Upper lobe of right lung (tissue), 1 donor: ENCODE data around the gene OR10C1. TPM values are rescaled to one million over a fixed set of nuclear protein-coding genes. Genes with fewer than 3 reads are reported as not detected.

Experiments used
- ATAC-seq: fragments of 200-7000 bp; cut with Tn5 transposase; one replicate; pipeline ENCODE4 v1.9.1; 2020; ENCODE audit warnings: mild to moderate bottlenecking, moderate library complexity
- DNase-seq: peaks from one replicate; pipeline ENCODE4 v3.0.0-alpha.2; 2020
- H3K27ac ChIP-seq: fragments of 200-600 bp; one replicate; pipeline ENCODE4 v1.8.0; 2022
- H3K27me3 ChIP-seq: fragments of 200-600 bp; one replicate; pipeline ENCODE4 v1.8.0; 2022; ENCODE audit warnings: mild to moderate bottlenecking
- H3K36me3 ChIP-seq: fragments of 200-600 bp; one replicate; pipeline ENCODE4 v1.8.0; 2022
- H3K4me1 ChIP-seq: fragments of 200-600 bp; one replicate; pipeline ENCODE4 v1.8.0; 2022
- H3K4me3 ChIP-seq: fragments of 200-600 bp; one replicate; pipeline ENCODE4 v1.8.0; 2022; ENCODE audit warnings: mild to moderate bottlenecking
- H3K9me3 ChIP-seq: fragments of 200-600 bp; one replicate; pipeline ENCODE4 v1.8.0; 2022
- intact Hi-C: fragments of 100-400 bp; cut with DNase I; formaldehyde crosslinking; loops from one replicate; pipeline ENCODE4 v1.11.0; 2022
- total RNA-seq: library from RNA; stranded (reverse); fragmentation: NEBNext Ultra II Directional; extraction: Animal tissue kit (Norgen Biotek cat#: 25700); gene quantifications from one replicate; pipeline ENCODE4 v1.2.1, GENCODE V29; 2021
- TF ChIP-seq, protein P1 (sequence below): fragments of 200-600 bp; IDR thresholded peaks from one replicate; pipeline ENCODE4 v1.8.0; 2022; ENCODE audit warnings: antibody characterized with exemption
- donor health status: DM: no; HTN: yes; CAD: no; lungs with severe emphysema.

OR10C1 gene
- total RNA-seq, 1 donor from 2014 or later = not detected

DNA sequence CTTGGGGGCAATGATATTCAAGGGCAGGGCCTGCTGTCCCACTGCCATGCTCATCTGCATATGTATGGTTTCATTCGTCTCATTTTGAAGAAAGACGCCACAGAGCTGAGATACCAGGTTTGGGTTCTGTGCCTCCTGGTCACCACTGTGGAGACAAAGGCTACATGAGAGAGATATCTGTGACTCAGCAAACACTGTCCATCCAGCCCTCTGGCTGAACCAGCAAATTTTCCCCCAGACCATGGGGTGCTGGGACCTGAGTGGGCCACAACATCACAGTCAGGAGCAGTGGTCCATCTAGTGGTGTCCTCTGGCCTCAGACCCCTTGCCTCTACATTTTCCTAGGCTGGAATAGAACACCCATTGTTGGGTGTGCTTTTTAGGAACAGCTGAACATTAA is 48.6 kb downstream of the OR10C1 start, which contains the start of gene MAS1L:
TSS of gene MAS1L (minus strand) at position 297 of the 400 bp plus-strand sequence. CDS start at position 243, 54 bp downstream.
- Histone ChIP-seq H3K9me3 (no peaks in the 10 kb centered on the region), H3K27ac (no peak within 1 kb of the TSS), H3K36me3 (no peaks in the 10 kb centered on the region), H3K4me3 (no peak within 1 kb of the TSS), H3K27me3 (no peaks in the 10 kb centered on the region), H3K4me1 (no peaks in the 10 kb centered on the region)
- intact Hi-C loops = no loop called here
- TF ChIP-seq, protein P1, sequence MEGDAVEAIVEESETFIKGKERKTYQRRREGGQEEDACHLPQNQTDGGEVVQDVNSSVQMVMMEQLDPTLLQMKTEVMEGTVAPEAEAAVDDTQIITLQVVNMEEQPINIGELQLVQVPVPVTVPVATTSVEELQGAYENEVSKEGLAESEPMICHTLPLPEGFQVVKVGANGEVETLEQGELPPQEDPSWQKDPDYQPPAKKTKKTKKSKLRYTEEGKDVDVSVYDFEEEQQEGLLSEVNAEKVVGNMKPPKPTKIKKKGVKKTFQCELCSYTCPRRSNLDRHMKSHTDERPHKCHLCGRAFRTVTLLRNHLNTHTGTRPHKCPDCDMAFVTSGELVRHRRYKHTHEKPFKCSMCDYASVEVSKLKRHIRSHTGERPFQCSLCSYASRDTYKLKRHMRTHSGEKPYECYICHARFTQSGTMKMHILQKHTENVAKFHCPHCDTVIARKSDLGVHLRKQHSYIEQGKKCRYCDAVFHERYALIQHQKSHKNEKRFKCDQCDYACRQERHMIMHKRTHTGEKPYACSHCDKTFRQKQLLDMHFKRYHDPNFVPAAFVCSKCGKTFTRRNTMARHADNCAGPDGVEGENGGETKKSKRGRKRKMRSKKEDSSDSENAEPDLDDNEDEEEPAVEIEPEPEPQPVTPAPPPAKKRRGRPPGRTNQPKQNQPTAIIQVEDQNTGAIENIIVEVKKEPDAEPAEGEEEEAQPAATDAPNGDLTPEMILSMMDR = no peak
- DNase-seq (no peak), ATAC-seq (no peak)

DNA sequence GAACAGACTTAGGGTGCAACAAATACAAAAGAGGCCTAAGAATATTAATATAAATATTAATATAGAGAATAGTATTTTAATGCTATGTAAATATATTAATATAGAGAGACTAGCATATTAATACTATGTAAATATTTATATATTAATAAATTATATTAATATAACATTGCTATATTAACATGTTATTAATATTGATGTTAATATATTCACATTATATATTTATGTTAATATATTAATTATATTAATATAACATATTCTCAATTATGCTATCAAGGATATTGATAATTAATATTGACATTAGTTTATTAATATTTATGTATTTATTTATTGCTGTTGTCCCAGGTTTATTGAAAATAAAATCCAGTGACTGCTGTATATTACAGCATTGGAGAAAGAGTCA is 49.8 kb downstream of the OR10C1 start:
- Histone ChIP-seq H3K4me1 (no peaks in the 10 kb centered on the region), H3K4me3 (no peak overlapping the region), H3K36me3 (no peaks in the 10 kb centered on the region), H3K27me3 (no peaks in the 10 kb centered on the region), H3K9me3 (no peaks in the 10 kb centered on the region), H3K27ac (no peak overlapping the region)
- no peak for DNase-seq
- ATAC-seq = no peak
- TF ChIP-seq, protein P1 = no peak
- intact Hi-C loops = no loop called here

DNA sequence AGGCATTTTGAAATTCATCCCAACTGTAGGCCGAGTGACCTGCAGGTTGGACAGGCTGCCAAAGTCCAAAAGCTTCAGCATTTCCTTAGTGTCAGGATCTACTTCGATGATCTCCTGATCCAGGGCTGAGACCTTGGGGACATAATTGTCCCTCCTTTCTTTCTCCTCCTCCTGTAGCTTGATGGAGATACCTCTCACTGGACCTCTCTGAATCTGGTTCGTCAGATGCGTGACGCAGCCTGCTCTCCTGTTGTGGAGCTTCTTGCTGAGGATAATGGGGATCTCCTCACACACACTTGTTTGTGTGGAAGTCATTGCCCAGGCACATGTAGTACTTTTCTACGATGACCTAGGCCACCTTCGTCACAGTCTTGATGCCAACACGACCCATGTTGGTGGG is 50.2 kb downstream of the OR10C1 start:
- no peak for DNase-seq
- no peaks in the 10 kb centered on the region for H3K4me1 ChIP-seq
- H3K9me3 ChIP-seq = no peaks in the 10 kb centered on the region
- H3K4me3 ChIP-seq = no peak overlapping the region
- no peak overlapping the region for H3K27ac ChIP-seq
- TF ChIP-seq, protein P1 = no peak
- intact Hi-C loops = no loop called here
- no peaks in the 10 kb centered on the region for H3K27me3 ChIP-seq
- no peak for ATAC-seq
- no peaks in the 10 kb centered on the region for H3K36me3 ChIP-seq

DNA sequence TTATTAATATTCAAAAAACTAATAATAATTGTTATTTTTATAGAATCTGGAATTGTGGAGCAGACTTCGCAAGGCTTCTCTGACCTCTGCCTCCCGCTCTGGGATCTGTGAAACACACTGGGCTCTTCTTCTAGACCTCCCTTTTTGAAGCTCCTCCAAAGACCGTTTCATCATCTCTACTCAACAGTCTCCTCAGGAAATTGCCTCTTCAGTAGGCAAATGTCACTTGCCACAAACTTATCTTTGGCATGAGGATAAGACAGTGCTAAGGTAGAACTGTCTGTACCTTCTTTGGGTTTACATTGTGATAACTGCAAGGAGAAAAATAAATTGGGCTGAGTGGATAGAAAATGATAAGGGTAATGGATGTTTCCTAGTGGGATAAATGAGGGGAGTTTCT is 50.9 kb downstream of the OR10C1 start:
- TF ChIP-seq, protein P1 = no peak
- intact Hi-C loops = no loop called here
- Histone ChIP-seq H3K4me3 (no peak overlapping the region), H3K9me3 (no peaks in the 10 kb centered on the region), H3K27ac (no peak overlapping the region), H3K4me1 (no peaks in the 10 kb centered on the region), H3K36me3 (no peaks in the 10 kb centered on the region), H3K27me3 (no peaks in the 10 kb centered on the region)
- DNase-seq (no peak), ATAC-seq (no peak)

GRCh38 chr6:29490552-29490951 is 51.4 kb downstream of the OR10C1 start:
- Histone ChIP-seq H3K9me3 (no peaks in the 10 kb centered on the region), H3K27ac (no peak overlapping the region), H3K4me1 (no peaks in the 10 kb centered on the region), H3K27me3 (no peaks in the 10 kb centered on the region), H3K4me3 (no peak overlapping the region), H3K36me3 (no peaks in the 10 kb centered on the region)
- intact Hi-C loops = no loop called here
- ATAC-seq = no peak
- TF ChIP-seq, protein P1 = no peak
- DNase-seq = no peak

Other genes starting within 250 kb of the OR10C1 start
- not detected for gene OR14J1, start 137.6 kb upstream of the OR10C1 start, total RNA-seq
- gene OR5V1, start 70.4 kb upstream of the OR10C1 start, total RNA-seq = not detected
- gene OR12D3, start 64.0 kb upstream of the OR10C1 start, total RNA-seq = not detected
- not detected for gene OR12D2, start 43.7 kb upstream of the OR10C1 start, total RNA-seq
- gene OR12D1, start 24.4 kb upstream of the OR10C1 start, total RNA-seq = not detected
- gene OR11A1, start 17.8 kb downstream of the OR10C1 start, total RNA-seq = not detected
- gene OR2H1, start 17.8 kb downstream of the OR10C1 start, total RNA-seq = not detected
- 0.64 TPM for gene MAS1L, start 48.6 kb downstream of the OR10C1 start, total RNA-seq
- 1.1 TPM for gene UBD, start 120.4 kb downstream of the OR10C1 start, total RNA-seq
- not detected for gene OR2H2, start 145.8 kb downstream of the OR10C1 start, total RNA-seq
- 40.1 TPM for gene GABBR1, start 193.9 kb downstream of the OR10C1 start, total RNA-seq
- not detected for gene MOG, start 217.8 kb downstream of the OR10C1 start, total RNA-seq
- gene ZFP57, start 241.8 kb downstream of the OR10C1 start, total RNA-seq = not detected